DND-41 (cell line): ENCODE results near the gene NDUFB4.

Experiments used
- CTCF ChIP-seq: IDR thresholded peaks from 2 replicates; pipeline ENCODE4 v1.5.1; 2012; ENCODE audit warnings: borderline replicate concordance, low read length, moderate library complexity, mild to moderate bottlenecking; ENCODE audit not compliant: poor library complexity, severe bottlenecking; ENCODE audit errors: extremely low read depth
- EZH2 ChIP-seq: IDR thresholded peaks from 3 replicates; pipeline ENCODE4 v1.6.1; 2012; ENCODE audit warnings: borderline replicate concordance, low read depth, mild to moderate bottlenecking, moderate library complexity, low read length, inconsistent platforms; ENCODE audit not compliant: severe bottlenecking

GRCh38 chr3:120568598-120568997 lies 27.5 kb upstream of the NDUFB4 start:
- no peak for TF ChIP-seq CTCF
- TF ChIP-seq EZH2, result no peak
